ENCODE results near the gene B4GALNT2.

B4GALNT2 gene

DNA sequence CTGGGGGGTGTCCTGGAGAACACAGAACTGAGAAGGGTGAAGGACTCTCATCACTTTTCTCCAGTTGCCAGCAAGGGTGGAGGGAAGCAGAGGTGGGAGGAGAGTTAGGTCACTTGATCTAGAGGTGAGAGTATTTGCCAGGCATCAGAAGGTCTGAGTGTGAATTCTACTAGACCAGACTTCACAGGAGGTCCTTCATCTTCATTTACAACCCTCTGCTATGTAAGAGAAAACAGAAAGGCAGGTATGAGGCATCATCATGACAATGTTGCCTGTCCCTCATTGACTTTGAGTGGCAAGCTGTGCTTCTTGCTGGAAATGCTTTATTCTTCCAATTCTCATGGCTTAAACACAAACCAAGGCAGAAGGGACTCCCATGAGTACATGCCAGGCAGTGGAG, 45.9 kb upstream of the B4GALNT2 start:
- Histone ChIP-seq H2AFZ (ENCODE audit: low read depth, low read length, severe bottlenecking) (no peak overlapping the region), H3K79me2 (ENCODE audit: insufficient read depth, low read length) (no peaks in the 10 kb centered on the region), H3K9me3 (ENCODE audit: insufficient read depth, low read length) (no peaks in the 10 kb centered on the region), H3K9ac (ENCODE audit: low read length) (no peak overlapping the region), H3F3A (ENCODE audit: insufficient read depth) (no peaks in the 10 kb centered on the region), H4K20me1 (ENCODE audit: low read depth, low read length) (no peaks in the 10 kb centered on the region), H3K27me3 (ENCODE audit: low read length) (no peaks in the 10 kb centered on the region), H3K4me2 (ENCODE audit: low read depth, low read length, poor library complexity, severe bottlenecking) (no peak overlapping the region), H3K36me3 (ENCODE audit: low read length) (no peaks in the 10 kb centered on the region), H3K27ac (ENCODE audit: low read depth, low read length) (no peak overlapping the region), H3K4me3 (ENCODE audit: insufficient read depth, low read length, poor library complexity, severe bottlenecking) (no peak overlapping the region), H3K9me2 (replicated peaks; ENCODE audit: insufficient read depth, low read length) (no peaks in the 10 kb centered on the region)
- TF ChIP-seq, protein P1, sequence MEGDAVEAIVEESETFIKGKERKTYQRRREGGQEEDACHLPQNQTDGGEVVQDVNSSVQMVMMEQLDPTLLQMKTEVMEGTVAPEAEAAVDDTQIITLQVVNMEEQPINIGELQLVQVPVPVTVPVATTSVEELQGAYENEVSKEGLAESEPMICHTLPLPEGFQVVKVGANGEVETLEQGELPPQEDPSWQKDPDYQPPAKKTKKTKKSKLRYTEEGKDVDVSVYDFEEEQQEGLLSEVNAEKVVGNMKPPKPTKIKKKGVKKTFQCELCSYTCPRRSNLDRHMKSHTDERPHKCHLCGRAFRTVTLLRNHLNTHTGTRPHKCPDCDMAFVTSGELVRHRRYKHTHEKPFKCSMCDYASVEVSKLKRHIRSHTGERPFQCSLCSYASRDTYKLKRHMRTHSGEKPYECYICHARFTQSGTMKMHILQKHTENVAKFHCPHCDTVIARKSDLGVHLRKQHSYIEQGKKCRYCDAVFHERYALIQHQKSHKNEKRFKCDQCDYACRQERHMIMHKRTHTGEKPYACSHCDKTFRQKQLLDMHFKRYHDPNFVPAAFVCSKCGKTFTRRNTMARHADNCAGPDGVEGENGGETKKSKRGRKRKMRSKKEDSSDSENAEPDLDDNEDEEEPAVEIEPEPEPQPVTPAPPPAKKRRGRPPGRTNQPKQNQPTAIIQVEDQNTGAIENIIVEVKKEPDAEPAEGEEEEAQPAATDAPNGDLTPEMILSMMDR (IDR thresholded peaks at IDR 0.05; ENCODE audit: insufficient read depth, low read length, poor library complexity, severe bottlenecking), result no peak
- no peak for TF ChIP-seq EZH2phosphoT487 (conservative IDR thresholded peaks at IDR 0.05; ENCODE audit: low read length)

DNA sequence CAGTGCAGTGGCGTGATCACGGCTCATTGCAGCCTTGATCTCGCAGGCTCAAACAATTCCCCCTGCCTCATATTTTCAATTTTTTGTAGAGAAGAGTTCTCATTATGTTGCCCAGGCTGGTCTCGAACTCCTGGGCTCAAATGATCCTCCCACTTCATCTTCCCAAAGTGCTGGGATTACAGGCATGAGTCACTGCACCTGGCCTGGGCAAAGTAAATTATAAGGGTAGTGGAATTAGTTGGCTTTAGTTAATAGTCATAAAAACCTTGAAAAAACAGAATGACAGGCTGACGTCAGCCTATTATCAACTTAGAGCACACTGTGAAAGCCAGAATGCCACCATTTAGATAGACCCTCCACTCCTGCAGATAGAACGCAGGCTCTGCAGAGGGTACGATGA, 43.5 kb upstream of the B4GALNT2 start:
- Histone ChIP-seq H3F3A (ENCODE audit: insufficient read depth) (no peaks in the 10 kb centered on the region), H3K79me2 (ENCODE audit: insufficient read depth, low read length) (no peaks in the 10 kb centered on the region), H3K27me3 (ENCODE audit: low read length) (no peaks in the 10 kb centered on the region), H3K9me3 (ENCODE audit: insufficient read depth, low read length) (no peaks in the 10 kb centered on the region), H3K9ac (ENCODE audit: low read length) (no peak overlapping the region), H3K4me2 (ENCODE audit: low read depth, low read length, poor library complexity, severe bottlenecking) (no peak overlapping the region), H3K9me2 (replicated peaks; ENCODE audit: insufficient read depth, low read length) (no peaks in the 10 kb centered on the region), H4K20me1 (ENCODE audit: low read depth, low read length) (no peaks in the 10 kb centered on the region), H2AFZ (ENCODE audit: low read depth, low read length, severe bottlenecking) (no peak overlapping the region), H3K27ac (ENCODE audit: low read depth, low read length) (no peak overlapping the region), H3K36me3 (ENCODE audit: low read length) (no peaks in the 10 kb centered on the region), H3K4me3 (ENCODE audit: insufficient read depth, low read length, poor library complexity, severe bottlenecking) (no peak overlapping the region)
- no peak for TF ChIP-seq EZH2phosphoT487 (conservative IDR thresholded peaks at IDR 0.05; ENCODE audit: low read length)
- TF ChIP-seq, protein P1 (IDR thresholded peaks at IDR 0.05; ENCODE audit: insufficient read depth, low read length, poor library complexity, severe bottlenecking), result no peak

DNA sequence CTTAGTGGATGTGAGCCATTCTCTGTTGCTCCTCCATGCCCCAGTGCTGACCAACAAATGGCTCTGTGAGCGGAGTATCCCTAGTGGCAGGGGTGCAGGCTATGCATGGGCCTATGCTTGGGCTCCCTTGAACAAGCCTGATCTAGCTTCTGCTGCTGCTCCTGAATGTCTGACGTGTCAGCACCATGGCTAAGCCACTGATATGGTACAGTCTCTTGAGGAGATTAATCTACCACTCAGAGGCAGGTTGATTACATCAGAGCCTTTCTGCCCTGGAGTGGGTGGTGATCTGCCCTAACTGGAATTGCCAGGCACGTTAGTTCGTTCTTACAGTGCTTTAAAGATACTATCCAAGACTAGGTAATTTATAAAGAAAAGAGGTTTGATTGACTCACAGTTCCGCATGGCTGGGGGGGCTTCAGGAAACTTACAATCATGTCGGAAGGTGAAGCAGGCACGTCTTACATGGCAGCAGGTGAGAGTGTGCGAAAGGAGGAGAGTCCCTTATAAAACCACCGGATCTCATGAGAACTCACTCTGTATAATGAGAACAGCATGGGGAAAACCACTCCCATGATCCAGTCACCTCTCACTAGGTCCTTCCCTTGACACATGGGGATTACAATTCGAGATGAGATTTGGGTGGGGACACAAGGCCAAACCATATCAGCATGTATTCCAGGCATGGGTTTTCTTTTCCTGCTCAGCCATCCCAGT, 41.5 kb upstream of the B4GALNT2 start:
- no peak overlapping the region for H3K4me2 ChIP-seq (ENCODE audit: low read depth, low read length, poor library complexity, severe bottlenecking)

More for the DNA sequence above, 41.5 kb upstream of the B4GALNT2 start:
- no peaks in the 10 kb centered on the region for H4K20me1 ChIP-seq (ENCODE audit: low read depth, low read length)
- no peak overlapping the region for H3K9ac ChIP-seq (ENCODE audit: low read length)
- no peaks in the 10 kb centered on the region for H3K79me2 ChIP-seq (ENCODE audit: insufficient read depth, low read length)
- no peaks in the 10 kb centered on the region for H3K9me2 ChIP-seq (replicated peaks; ENCODE audit: insufficient read depth, low read length)
- no peak overlapping the region for H2AFZ ChIP-seq (ENCODE audit: low read depth, low read length, severe bottlenecking)
- no peaks in the 10 kb centered on the region for H3K9me3 ChIP-seq (ENCODE audit: insufficient read depth, low read length)
- no peaks in the 10 kb centered on the region for H3F3A ChIP-seq (ENCODE audit: insufficient read depth)
- no peak overlapping the region for H3K27ac ChIP-seq (ENCODE audit: low read depth, low read length)
- H3K27me3 ChIP-seq (ENCODE audit: low read length), result no peaks in the 10 kb centered on the region
- H3K36me3 ChIP-seq (ENCODE audit: low read length), result no peaks in the 10 kb centered on the region
- no peak overlapping the region for H3K4me3 ChIP-seq (ENCODE audit: insufficient read depth, low read length, poor library complexity, severe bottlenecking)
- no peak for TF ChIP-seq EZH2phosphoT487 (conservative IDR thresholded peaks at IDR 0.05; ENCODE audit: low read length)
- TF ChIP-seq, protein P1 (IDR thresholded peaks at IDR 0.05; ENCODE audit: insufficient read depth, low read length, poor library complexity, severe bottlenecking), result no peak
